GM19463 (cell line): ENCODE data around the gene COL4A1.
A peak's percentile ranks its signal among the peaks of the same experiment; 100 is the strongest.

Experiments
- ATAC-seq: cut with Tn5 transposase; IDR thresholded peaks from one replicate; pipeline ENCODE4 v1.9.1; 2021; ENCODE audit warnings: mild to moderate bottlenecking, moderate library complexity; ENCODE audit not compliant: unreplicated experiment

COL4A1 gene

GRCh38 chr13:110306960-110307766 is at the start of gene COL4A1, which contains the start of gene COL4A2:
Gene COL4A1, minus strand, starts transcription at chr13:110307157. Its CDS starts 130 bp downstream, at chr13:110307027.
Gene COL4A2, plus strand, starts transcription at chr13:110307284. Its CDS starts 620 bp downstream, at chr13:110307904.
- no peak for ATAC-seq

GRCh38 chr13:110356362-110356761 is 49.4 kb upstream of the COL4A1 start:
- ATAC-seq = no peak

- peak; percentile 49 for ATAC-seq
Observed at GRCh38 chr13:110354715-110355473, 47.9 kb upstream of the COL4A1 start.

- no peak for ATAC-seq
Observed at GRCh38 chr13:110354123-110354627, 47.2 kb upstream of the COL4A1 start.

GRCh38 chr13:110353339-110353977 is 46.5 kb upstream of the COL4A1 start:
- no peak for ATAC-seq

GRCh38 chr13:110352735-110353134 is 45.8 kb upstream of the COL4A1 start:
- no peak for ATAC-seq

GRCh38 chr13:110351636-110352420 is 44.9 kb upstream of the COL4A1 start:
- ATAC-seq = no peak

GRCh38 chr13:110350509-110350908 is 43.6 kb upstream of the COL4A1 start:
- ATAC-seq = no peak

GRCh38 chr13:110350049-110350448 is 43.1 kb upstream of the COL4A1 start:
- no peak for ATAC-seq

GRCh38 chr13:110349239-110349638 is 42.3 kb upstream of the COL4A1 start:
- no peak for ATAC-seq

GRCh38 chr13:110348309-110349105 is 41.5 kb upstream of the COL4A1 start:
- ATAC-seq = no peak

GRCh38 chr13:110347535-110348308 is 40.8 kb upstream of the COL4A1 start:
- no peak for ATAC-seq

- ATAC-seq = no peak
Observed at GRCh38 chr13:110347088-110347487, 40.1 kb upstream of the COL4A1 start.

- ATAC-seq = no peak
Observed at GRCh38 chr13:110346661-110347067, 39.7 kb upstream of the COL4A1 start.

- no peak for ATAC-seq
Observed at GRCh38 chr13:110345701-110346100, 38.7 kb upstream of the COL4A1 start.

- no peak for ATAC-seq
Observed at GRCh38 chr13:110345266-110345665, 38.3 kb upstream of the COL4A1 start.

- ATAC-seq = no peak
Observed at GRCh38 chr13:110344320-110344719, 37.4 kb upstream of the COL4A1 start.

- ATAC-seq = no peak
Observed at GRCh38 chr13:110343241-110343865, 36.4 kb upstream of the COL4A1 start.
